GM21423 (cell line): ENCODE data around the gene GPR63.

Experiments
- ATAC-seq: cut with Tn5 transposase; IDR thresholded peaks from one replicate; pipeline ENCODE4 v1.9.1; 2021; ENCODE audit warnings: mild to moderate bottlenecking, moderate library complexity; ENCODE audit not compliant: unreplicated experiment

The GPR63 gene

DNA sequence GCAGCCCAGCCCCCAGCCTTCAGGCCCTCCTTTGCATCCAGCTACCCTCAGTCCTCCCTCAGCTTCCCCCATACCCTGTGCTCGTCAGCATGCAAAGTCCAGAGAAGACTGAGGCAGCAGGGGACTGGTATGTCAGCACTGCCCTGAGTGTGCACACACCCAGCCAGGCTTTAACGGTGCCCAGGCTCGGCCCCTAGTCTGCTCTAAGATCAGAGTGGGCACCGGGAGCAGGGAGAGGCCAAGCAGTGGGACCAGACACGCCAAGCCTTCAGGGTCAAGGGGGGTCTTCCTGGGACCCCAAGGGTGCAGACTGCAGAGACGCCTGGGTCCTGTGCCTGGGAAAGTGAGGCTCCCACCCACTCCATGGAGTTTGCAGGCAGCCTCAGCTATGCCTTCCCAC lies 74.7 kb downstream of the GPR63 start:
- no peak for ATAC-seq

DNA sequence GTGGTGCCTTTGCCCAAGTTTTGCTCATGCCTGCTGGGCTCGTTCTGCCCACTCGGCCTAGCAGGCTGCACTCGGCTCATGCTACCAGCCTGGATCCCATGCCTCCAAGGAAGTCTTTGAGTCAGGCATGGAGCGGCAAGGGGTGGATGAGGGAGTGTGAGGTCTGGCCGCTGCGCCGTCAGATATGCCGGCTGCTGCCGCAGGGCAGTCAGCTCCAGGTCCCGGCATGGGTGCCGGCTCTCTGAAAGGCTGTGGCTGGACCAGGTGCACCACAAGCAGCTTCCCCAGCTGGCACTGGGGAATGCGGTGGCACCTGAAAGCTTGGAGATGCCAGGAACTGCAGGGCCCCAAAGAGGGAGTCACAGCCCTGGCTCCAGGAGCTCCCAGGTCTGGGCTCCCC lies 75.5 kb downstream of the GPR63 start:
- no peak for ATAC-seq

DNA sequence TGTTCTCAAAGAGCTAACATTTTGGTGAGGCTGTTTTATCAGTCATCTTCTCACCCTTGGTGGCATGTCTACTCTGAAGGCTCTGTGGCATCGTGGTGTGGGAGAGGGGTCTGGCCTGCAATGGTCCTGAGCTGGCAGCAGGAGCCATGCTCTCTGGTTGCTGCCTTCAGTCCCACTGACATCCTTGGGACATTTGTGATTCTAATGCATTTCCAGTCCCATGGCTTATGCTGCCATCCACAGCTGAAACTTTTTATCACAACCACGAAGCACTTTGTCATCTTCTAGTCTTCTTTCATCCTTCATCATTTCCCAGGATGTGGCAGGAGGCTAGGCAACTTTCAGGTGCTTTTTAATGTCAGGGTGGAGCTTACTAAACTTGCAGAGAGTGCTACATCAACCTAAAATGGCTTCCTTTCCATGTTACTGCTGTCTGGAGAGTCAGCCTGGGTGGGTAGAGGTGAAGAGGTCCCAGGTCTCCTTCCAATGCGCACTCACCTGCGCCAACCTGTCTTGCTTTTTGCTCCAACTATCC lies 77.1 kb downstream of the GPR63 start:
- no peak for ATAC-seq

DNA sequence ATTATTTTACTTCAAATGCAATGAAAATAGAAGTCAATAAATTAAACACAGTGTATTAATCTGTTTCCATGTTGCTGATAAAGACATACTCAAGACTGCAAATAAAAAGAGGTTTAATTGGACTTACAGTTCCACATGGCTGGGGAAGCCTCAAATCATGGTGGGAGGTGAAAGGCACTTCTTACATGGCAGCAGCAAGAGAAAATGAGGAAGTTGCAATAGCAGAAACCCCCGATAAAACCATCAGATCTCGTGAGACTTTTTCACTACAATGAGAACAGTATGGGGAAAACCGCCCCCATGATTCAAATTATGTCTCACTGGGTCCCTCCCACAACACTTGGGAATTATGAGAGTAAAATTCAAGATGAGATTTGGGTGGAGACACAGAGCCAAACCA lies 82.2 kb downstream of the GPR63 start:
- no peak for ATAC-seq

DNA sequence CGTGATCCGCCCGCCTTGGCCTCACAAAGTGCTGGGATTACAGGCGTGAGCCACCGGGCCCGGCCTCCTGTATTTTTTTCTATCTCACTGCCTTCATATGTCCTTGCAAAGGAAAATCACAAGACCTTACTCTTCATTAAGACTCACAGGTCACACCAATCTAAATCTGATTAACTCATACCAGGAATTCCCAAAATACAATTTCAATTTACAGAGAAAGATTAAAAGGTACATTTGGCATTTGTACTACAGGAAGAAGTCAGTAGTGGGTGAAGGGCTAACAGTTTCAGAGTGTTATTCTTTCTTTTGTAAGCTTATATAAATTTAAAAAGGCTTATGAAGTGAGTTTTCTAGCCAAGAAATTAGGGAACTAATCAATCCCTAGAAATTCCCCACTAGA lies 87.4 kb downstream of the GPR63 start:
- no peak for ATAC-seq
